Fibroblast of peridontal ligament (primary cell): ENCODE results near the gene TMPRSS9.
A peak's percentile ranks its signal among the peaks of the same experiment; 100 is the strongest.

Experiments used
- DNase-seq: peaks from one replicate; pipeline ENCODE4 v3.0.0-alpha.2; 2010; ENCODE audit errors: extremely low read depth

The TMPRSS9 gene

GRCh38 chr19:2359992-2360685, at the start of gene TMPRSS9:
TSS of gene TMPRSS9 (plus strand) at chr19:2360265. CDS start at chr19:2389786, 29,521 bp downstream.
- no peak for DNase-seq

- no peak for DNase-seq
These were observed 49.0 kb upstream of the TMPRSS9 start for GRCh38 chr19:2311093-2311492.

- DNase-seq, result no peak
These were observed 47.1 kb upstream of the TMPRSS9 start for GRCh38 chr19:2312820-2313501.

- DNase-seq, result no peak
These were observed 44.8 kb upstream of the TMPRSS9 start for GRCh38 chr19:2315121-2315817.

- DNase-seq, result peak; percentile 63
These were observed 44.2 kb upstream of the TMPRSS9 start for GRCh38 chr19:2315818-2316353.

- DNase-seq, result no peak
These were observed 42.8 kb upstream of the TMPRSS9 start for GRCh38 chr19:2317300-2317699.

- DNase-seq, result no peak
These were observed 42.3 kb upstream of the TMPRSS9 start for GRCh38 chr19:2317756-2318155.

GRCh38 chr19:2318923-2319322, 41.1 kb upstream of the TMPRSS9 start:
- no peak for DNase-seq

- DNase-seq, result no peak
These were observed 40.5 kb upstream of the TMPRSS9 start for GRCh38 chr19:2319551-2319950.

- no peak for DNase-seq
These were observed 40.0 kb upstream of the TMPRSS9 start for GRCh38 chr19:2320049-2320448.

GRCh38 chr19:2320939-2321338, 39.1 kb upstream of the TMPRSS9 start:
- no peak for DNase-seq

GRCh38 chr19:2321565-2322283, 38.3 kb upstream of the TMPRSS9 start:
- DNase-seq, result no peak

- DNase-seq, result no peak
These were observed 36.4 kb upstream of the TMPRSS9 start for GRCh38 chr19:2323707-2324106.

- DNase-seq, result no peak
These were observed 35.7 kb upstream of the TMPRSS9 start for GRCh38 chr19:2324220-2324948.

- DNase-seq, result no peak
These were observed 34.6 kb upstream of the TMPRSS9 start for GRCh38 chr19:2325281-2326046.

GRCh38 chr19:2326699-2327360, 33.2 kb upstream of the TMPRSS9 start:
- no peak for DNase-seq

- DNase-seq, result peak; percentile 66
These were observed 32.2 kb upstream of the TMPRSS9 start for GRCh38 chr19:2327773-2328400.

- peak; percentile 78 for DNase-seq
These were observed 31.5 kb upstream of the TMPRSS9 start, which contains the start of the genes LSM7 and SPPL2B for GRCh38 chr19:2328401-2329148. TSS of gene LSM7 (minus strand) at chr19:2328586. CDS start at chr19:2328566, 20 bp downstream. TSS of gene SPPL2B (plus strand) at chr19:2328684. CDS start at chr19:2328710, 26 bp downstream.

- no peak for DNase-seq
These were observed 31.0 kb upstream of the TMPRSS9 start for GRCh38 chr19:2329149-2329478.
